ENCODE results near the gene FRRS1. TPM values are rescaled to one million over a fixed set of nuclear protein-coding genes. Genes with fewer than 3 reads are reported as not detected.

The FRRS1 gene
- total and polyA plus RNA-seq, 2 experiments from 2014 or later = 0.13 to 3.9 TPM

- TF ChIP-seq EZH2 (IDR thresholded peaks at IDR 0.05; ENCODE audit: insufficient read depth, poor library complexity, severe bottlenecking) = no peak
- H3K4me1 ChIP-seq (ENCODE audit: insufficient read depth) = peaks cover 9% of the 10 kb centered on the region; the same call in 1 of the 2 replicates
- no peaks in the 10 kb centered on the region for H3K9me2 ChIP-seq (ENCODE audit: insufficient read depth)
- no peak overlapping the region for H3K27ac ChIP-seq
- in situ Hi-C loops (cut with MboI) = no loop called here
- no peaks in the 10 kb centered on the region for H3K9me3 ChIP-seq (ENCODE audit: low read depth)
- no peaks in the 10 kb centered on the region for H4K20me1 ChIP-seq (ENCODE audit: insufficient read depth)
- H3K4me3 ChIP-seq = no peak overlapping the region
- no peaks in the 10 kb centered on the region for H3F3A ChIP-seq (ENCODE audit: insufficient read depth)
- 91 to 93% methylated on average over 3 of the region's 3 CpGs for WGBS, 2 experiments (ENCODE audit: low coverage in 1 of 2, low lambda C conversion rate in 2 of 2, missing lambda C conversion rate in 2 of 2)
- H3K36me3 ChIP-seq (ENCODE audit: low read depth) = no peaks in the 10 kb centered on the region
- no peaks in the 10 kb centered on the region for H3K79me2 ChIP-seq (ENCODE audit: insufficient read depth)
- DNase-seq = no peak
- H3K27me3 ChIP-seq (replicated peaks; ENCODE audit: insufficient read depth) = no peaks in the 10 kb centered on the region
- no peak overlapping the region for H3K4me2 ChIP-seq (ENCODE audit: unreplicated experiment)
- H3K9ac ChIP-seq = no peak overlapping the region
- no peak overlapping the region for H2AFZ ChIP-seq
Observed at GRCh38 chr1:99768104-99768503, 1.7 kb upstream of the FRRS1 start.

- H3K27me3 ChIP-seq (replicated peaks; ENCODE audit: insufficient read depth) = no peaks in the 10 kb centered on the region
- H3K4me2 ChIP-seq (ENCODE audit: unreplicated experiment) = no peak overlapping the region
- no peaks in the 10 kb centered on the region for H3K9me2 ChIP-seq (ENCODE audit: insufficient read depth)
- no peaks in the 10 kb centered on the region for H3K36me3 ChIP-seq (ENCODE audit: low read depth)
- H3F3A ChIP-seq (ENCODE audit: insufficient read depth) = no peaks in the 10 kb centered on the region
- no peaks in the 10 kb centered on the region for H3K9me3 ChIP-seq (ENCODE audit: low read depth)
- H3K79me2 ChIP-seq (ENCODE audit: insufficient read depth) = no peaks in the 10 kb centered on the region
- no peak overlapping the region for H2AFZ ChIP-seq
- no peak overlapping the region for H3K4me3 ChIP-seq
- no peaks in the 10 kb centered on the region for H4K20me1 ChIP-seq (ENCODE audit: insufficient read depth)
- in situ Hi-C loops (cut with MboI) = no loop called here
- H3K27ac ChIP-seq = no peak overlapping the region
- H3K9ac ChIP-seq = no peak overlapping the region
- TF ChIP-seq EZH2 (IDR thresholded peaks at IDR 0.05; ENCODE audit: insufficient read depth, poor library complexity, severe bottlenecking) (no peak), EZH2phosphoT487 (IDR thresholded peaks at IDR 0.05; ENCODE audit: insufficient read depth, low read depth) (no peak)
- H3K4me1 ChIP-seq (ENCODE audit: insufficient read depth) = peaks cover 18% of the 10 kb centered on the region
- no peak for DNase-seq
- WGBS, 2 experiments (ENCODE audit: low coverage in 1 of 2, low lambda C conversion rate in 2 of 2, missing lambda C conversion rate in 2 of 2) = 86 to 95% methylated on average over 1 of the region's 1 CpG
Observed at GRCh38 chr1:99764909-99765308, 1.5 kb downstream of the FRRS1 start.

- no peaks in the 10 kb centered on the region for H3K27me3 ChIP-seq (replicated peaks; ENCODE audit: insufficient read depth)
- in situ Hi-C loops (cut with MboI) = no loop called here
- DNase-seq = no peak
- H3K9ac ChIP-seq = no peak overlapping the region
- no peaks in the 10 kb centered on the region for H4K20me1 ChIP-seq (ENCODE audit: insufficient read depth)
- no peaks in the 10 kb centered on the region for H3F3A ChIP-seq (ENCODE audit: insufficient read depth)
- no peak overlapping the region for H3K27ac ChIP-seq
- H3K36me3 ChIP-seq (ENCODE audit: low read depth) = no peaks in the 10 kb centered on the region
- 74 to 82% methylated on average over 2 of the region's 2 CpGs for WGBS, 2 experiments (ENCODE audit: low coverage in 1 of 2, low lambda C conversion rate in 2 of 2, missing lambda C conversion rate in 2 of 2)
- H3K9me2 ChIP-seq (ENCODE audit: insufficient read depth) = no peaks in the 10 kb centered on the region
- H3K9me3 ChIP-seq (ENCODE audit: low read depth) = no peaks in the 10 kb centered on the region
- H3K79me2 ChIP-seq (ENCODE audit: insufficient read depth) = no peaks in the 10 kb centered on the region
- H3K4me1 ChIP-seq (ENCODE audit: insufficient read depth) = peaks cover 18% of the 10 kb centered on the region
- TF ChIP-seq EZH2phosphoT487 (IDR thresholded peaks at IDR 0.05; ENCODE audit: insufficient read depth, low read depth) = no peak
- no peak for TF ChIP-seq EZH2 (IDR thresholded peaks at IDR 0.05; ENCODE audit: insufficient read depth, poor library complexity, severe bottlenecking)
- H3K4me2 ChIP-seq (ENCODE audit: unreplicated experiment) = no peak overlapping the region
- no peak overlapping the region for H3K4me3 ChIP-seq
- 0 out of 2 replicates have a peak overlapping the region, but pooled peaks have one; percentile 28 for H2AFZ ChIP-seq
Observed at GRCh38 chr1:99764439-99764838, 2.0 kb downstream of the FRRS1 start.

GRCh38 chr1:99763956-99764355 is 2.5 kb downstream of the FRRS1 start:
- Histone ChIP-seq H4K20me1 (ENCODE audit: insufficient read depth) (no peaks in the 10 kb centered on the region), H2AFZ (0 out of 2 replicates have a peak overlapping the region, but pooled peaks have one; percentile 28), H3K9me3 (ENCODE audit: low read depth) (no peaks in the 10 kb centered on the region), H3F3A (ENCODE audit: insufficient read depth) (no peaks in the 10 kb centered on the region), H3K36me3 (ENCODE audit: low read depth) (no peaks in the 10 kb centered on the region), H3K9ac (no peak overlapping the region), H3K4me2 (ENCODE audit: unreplicated experiment) (no peak overlapping the region), H3K4me3 (no peak overlapping the region), H3K79me2 (ENCODE audit: insufficient read depth) (no peaks in the 10 kb centered on the region), H3K27me3 (replicated peaks; ENCODE audit: insufficient read depth) (no peaks in the 10 kb centered on the region), H3K4me1 (ENCODE audit: insufficient read depth) (peaks cover 18% of the 10 kb centered on the region), H3K9me2 (ENCODE audit: insufficient read depth) (no peaks in the 10 kb centered on the region), H3K27ac (no peak overlapping the region)
- in situ Hi-C loops (cut with MboI) = no loop called here
- DNase-seq = peak; percentile 9
- no peak for TF ChIP-seq EZH2phosphoT487 (IDR thresholded peaks at IDR 0.05; ENCODE audit: insufficient read depth, low read depth)
- no peak for TF ChIP-seq EZH2 (IDR thresholded peaks at IDR 0.05; ENCODE audit: insufficient read depth, poor library complexity, severe bottlenecking)
- WGBS, 2 experiments (ENCODE audit: low coverage in 1 of 2, low lambda C conversion rate in 2 of 2, missing lambda C conversion rate in 2 of 2) = 72 to 78% methylated on average over 2 of the region's 2 CpGs

- Histone ChIP-seq H3K4me3 (no peak overlapping the region), H3K4me2 (ENCODE audit: unreplicated experiment) (peak overlapping the region; percentile 7), H3K36me3 (ENCODE audit: low read depth) (no peaks in the 10 kb centered on the region), H3K9me2 (ENCODE audit: insufficient read depth) (no peaks in the 10 kb centered on the region), H3K9ac (no peak overlapping the region), H2AFZ (peak overlapping the region; percentile 31; the same call in 1 of the 2 replicates), H3K27me3 (replicated peaks; ENCODE audit: insufficient read depth) (no peaks in the 10 kb centered on the region), H3K9me3 (ENCODE audit: low read depth) (no peaks in the 10 kb centered on the region), H3K27ac (no peak overlapping the region), H3K4me1 (ENCODE audit: insufficient read depth) (peaks cover 18% of the 10 kb centered on the region), H4K20me1 (ENCODE audit: insufficient read depth) (no peaks in the 10 kb centered on the region), H3F3A (ENCODE audit: insufficient read depth) (peaks cover 6% of the 10 kb centered on the region), H3K79me2 (ENCODE audit: insufficient read depth) (no peaks in the 10 kb centered on the region)
- in situ Hi-C loops (cut with MboI) = no loop called here
- 89 to 91% methylated on average over 1 of the region's 1 CpG for WGBS, 2 experiments (ENCODE audit: low coverage in 1 of 2, low lambda C conversion rate in 2 of 2, missing lambda C conversion rate in 2 of 2)
- DNase-seq = no peak
- TF ChIP-seq EZH2 (IDR thresholded peaks at IDR 0.05; ENCODE audit: insufficient read depth, poor library complexity, severe bottlenecking) (no peak), EZH2phosphoT487 (IDR thresholded peaks at IDR 0.05; ENCODE audit: insufficient read depth, low read depth) (no peak)
Observed at GRCh38 chr1:99761774-99762173, 4.7 kb downstream of the FRRS1 start.

Measured in GM23248 (cell line).